ENCODE results near the gene TMIGD1.
"Not testable (repeated sequence)": the region's sequence is repeated elsewhere in the genome, so short reads cannot be mapped to it uniquely, and the experiment has no call there.

TMIGD1 gene

GRCh38 chr17:30358055-30358760 lies 24.4 kb upstream of the TMIGD1 start:
- TF ChIP-seq CTCF (IDR thresholded peaks at IDR 0.05; ENCODE audit: insufficient read depth, low read depth, low read length, missing control alignments), result no peak
- DNase-seq (ENCODE audit: low read depth), result no peak
- H3K4me3 ChIP-seq (ENCODE audit: low read depth, low read length), result no peak overlapping the region

GRCh38 chr17:30357476-30357875 lies 23.6 kb upstream of the TMIGD1 start:
- no peak overlapping the region for H3K4me3 ChIP-seq (ENCODE audit: low read depth, low read length)
- no peak for TF ChIP-seq CTCF (IDR thresholded peaks at IDR 0.05; ENCODE audit: insufficient read depth, low read depth, low read length, missing control alignments)
- DNase-seq (ENCODE audit: low read depth), result no peak

- TF ChIP-seq CTCF (IDR thresholded peaks at IDR 0.05; ENCODE audit: insufficient read depth, low read depth, low read length, missing control alignments), result no peak
- no peak for DNase-seq (ENCODE audit: low read depth)
- no peak overlapping the region for H3K4me3 ChIP-seq (ENCODE audit: low read depth, low read length)
Measured at GRCh38 chr17:30354701-30355100, 20.8 kb upstream of the TMIGD1 start.

- no peak for TF ChIP-seq CTCF (IDR thresholded peaks at IDR 0.05; ENCODE audit: insufficient read depth, low read depth, low read length, missing control alignments)
- peak; percentile 67 for DNase-seq (ENCODE audit: low read depth)
- H3K4me3 ChIP-seq (ENCODE audit: low read depth, low read length), result no peak overlapping the region
Measured at GRCh38 chr17:30352240-30352814, 18.5 kb upstream of the TMIGD1 start.

- no peak for TF ChIP-seq CTCF (IDR thresholded peaks at IDR 0.05; ENCODE audit: insufficient read depth, low read depth, low read length, missing control alignments)
- no peak for DNase-seq (ENCODE audit: low read depth)
Measured at GRCh38 chr17:30351735-30352134, 17.9 kb upstream of the TMIGD1 start.

GRCh38 chr17:30351263-30351662 lies 17.4 kb upstream of the TMIGD1 start:
- not testable (repeated sequence) for H3K4me3 ChIP-seq (ENCODE audit: low read depth, low read length); DNase-seq (ENCODE audit: low read depth)

More at GRCh38 chr17:30351735-30352134, 17.9 kb upstream of the TMIGD1 start:
- no peak overlapping the region for H3K4me3 ChIP-seq (ENCODE audit: low read depth, low read length)

GRCh38 chr17:30349252-30349651 lies 15.4 kb upstream of the TMIGD1 start:
- no peak for DNase-seq (ENCODE audit: low read depth)
- no peak overlapping the region for H3K4me3 ChIP-seq (ENCODE audit: low read depth, low read length)
- no peak for TF ChIP-seq CTCF (IDR thresholded peaks at IDR 0.05; ENCODE audit: insufficient read depth, low read depth, low read length, missing control alignments)

All from GM12865 (cell line).